GM13977 (cell line): Measurements from ENCODE around the gene NGB.

ENCODE experiments used
- DNase-seq: peaks from one replicate; pipeline ENCODE4 v3.0.0; 2012; ENCODE audit warnings: low spot score
- in situ Hi-C: fragments of 300-500 bp; cut with MboI; formaldehyde crosslinking; loops from one replicate; pipeline ENCODE4 v1.12.0; 2022; ENCODE audit warnings: low sequenced_read_pairs, low pct_unique_long_range_greater_than_20kb, mixed read lengths, inconsistent platforms; ENCODE audit not compliant: unreplicated experiment
- TF ChIP-seq, protein P1 (sequence below): IDR thresholded peaks from 2 replicates; pipeline ENCODE4 v1.5.1; 2012; ENCODE audit warnings: mild to moderate bottlenecking, control low read depth; ENCODE audit not compliant: insufficient read depth; ENCODE audit errors: extremely low read depth, missing control alignments

NGB gene

DNA sequence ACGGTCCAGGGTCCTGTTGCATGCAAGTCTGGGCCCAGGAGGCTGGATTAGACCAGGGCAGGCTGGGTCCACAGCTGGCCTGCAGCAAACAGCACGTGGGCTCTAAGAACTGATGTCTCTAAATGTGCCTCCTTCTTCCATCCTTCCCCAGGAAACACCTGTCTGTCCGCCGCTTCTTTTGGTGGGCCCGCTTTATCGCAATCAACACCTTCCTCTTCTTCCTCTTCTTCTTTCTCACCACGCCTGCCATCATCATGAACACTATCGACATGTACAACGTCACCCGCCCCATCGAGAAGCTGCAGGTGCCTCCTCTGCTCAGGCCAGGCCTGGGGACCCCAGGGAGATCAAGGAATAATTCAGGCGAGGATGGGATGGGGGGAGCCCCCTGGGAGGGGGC lies 28.3 kb downstream of the NGB start:
- no peak for DNase-seq
- TF ChIP-seq, protein P1, sequence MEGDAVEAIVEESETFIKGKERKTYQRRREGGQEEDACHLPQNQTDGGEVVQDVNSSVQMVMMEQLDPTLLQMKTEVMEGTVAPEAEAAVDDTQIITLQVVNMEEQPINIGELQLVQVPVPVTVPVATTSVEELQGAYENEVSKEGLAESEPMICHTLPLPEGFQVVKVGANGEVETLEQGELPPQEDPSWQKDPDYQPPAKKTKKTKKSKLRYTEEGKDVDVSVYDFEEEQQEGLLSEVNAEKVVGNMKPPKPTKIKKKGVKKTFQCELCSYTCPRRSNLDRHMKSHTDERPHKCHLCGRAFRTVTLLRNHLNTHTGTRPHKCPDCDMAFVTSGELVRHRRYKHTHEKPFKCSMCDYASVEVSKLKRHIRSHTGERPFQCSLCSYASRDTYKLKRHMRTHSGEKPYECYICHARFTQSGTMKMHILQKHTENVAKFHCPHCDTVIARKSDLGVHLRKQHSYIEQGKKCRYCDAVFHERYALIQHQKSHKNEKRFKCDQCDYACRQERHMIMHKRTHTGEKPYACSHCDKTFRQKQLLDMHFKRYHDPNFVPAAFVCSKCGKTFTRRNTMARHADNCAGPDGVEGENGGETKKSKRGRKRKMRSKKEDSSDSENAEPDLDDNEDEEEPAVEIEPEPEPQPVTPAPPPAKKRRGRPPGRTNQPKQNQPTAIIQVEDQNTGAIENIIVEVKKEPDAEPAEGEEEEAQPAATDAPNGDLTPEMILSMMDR, result no peak
- in situ Hi-C loops, result no loop called here

DNA sequence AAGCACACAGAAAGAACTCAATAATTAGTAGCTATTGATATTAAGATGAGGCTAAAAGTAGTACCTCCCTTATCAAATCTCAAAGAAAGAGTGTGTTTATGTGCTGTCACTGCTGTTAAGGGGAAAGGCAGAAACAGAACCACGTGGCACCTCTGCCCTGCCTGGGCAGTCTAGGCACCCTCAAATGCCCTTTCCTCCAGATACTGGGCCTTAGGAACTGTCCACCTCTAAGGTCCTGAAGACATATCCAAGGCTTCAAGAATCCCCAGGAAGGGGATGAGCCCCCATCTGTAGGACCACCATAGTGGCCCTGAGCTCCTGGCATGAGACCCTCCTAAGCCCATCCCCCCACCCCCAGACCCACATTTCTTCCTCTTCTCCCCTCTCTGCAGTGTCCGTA lies 29.1 kb downstream of the NGB start:
- in situ Hi-C loops, result no loop called here
- no peak for DNase-seq
- TF ChIP-seq, protein P1, result no peak

DNA sequence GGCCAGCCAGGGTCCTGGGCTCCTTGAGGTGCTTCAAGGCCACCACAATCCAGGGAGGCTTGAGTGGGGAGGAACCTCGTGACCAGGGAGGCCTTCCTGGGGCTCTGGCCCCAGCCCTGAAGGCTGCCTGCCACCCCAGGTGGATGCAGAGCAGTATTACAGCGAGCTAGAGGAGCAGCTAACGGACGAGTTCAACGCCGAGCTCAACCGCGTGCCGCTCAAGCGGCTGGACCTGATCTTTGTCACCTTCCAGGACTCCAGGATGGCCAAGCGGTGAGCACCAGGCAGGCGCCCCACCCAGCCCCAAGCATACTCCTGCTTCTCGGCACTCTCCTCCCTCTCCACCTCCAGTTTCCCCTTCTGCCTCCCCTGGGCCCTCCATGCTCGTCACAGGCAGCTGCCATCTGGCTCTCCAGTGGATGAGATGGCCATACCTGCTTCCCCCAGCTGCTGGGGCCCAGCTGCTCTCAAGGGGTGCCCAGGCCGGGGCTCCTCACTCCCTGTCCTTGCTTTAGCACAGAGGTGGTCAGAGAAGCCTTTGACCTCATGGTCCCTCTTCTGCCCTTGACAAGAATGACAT lies 30.6 kb downstream of the NGB start:
- TF ChIP-seq, protein P1, result no peak
- no peak for DNase-seq
- in situ Hi-C loops, result no loop called here

DNA sequence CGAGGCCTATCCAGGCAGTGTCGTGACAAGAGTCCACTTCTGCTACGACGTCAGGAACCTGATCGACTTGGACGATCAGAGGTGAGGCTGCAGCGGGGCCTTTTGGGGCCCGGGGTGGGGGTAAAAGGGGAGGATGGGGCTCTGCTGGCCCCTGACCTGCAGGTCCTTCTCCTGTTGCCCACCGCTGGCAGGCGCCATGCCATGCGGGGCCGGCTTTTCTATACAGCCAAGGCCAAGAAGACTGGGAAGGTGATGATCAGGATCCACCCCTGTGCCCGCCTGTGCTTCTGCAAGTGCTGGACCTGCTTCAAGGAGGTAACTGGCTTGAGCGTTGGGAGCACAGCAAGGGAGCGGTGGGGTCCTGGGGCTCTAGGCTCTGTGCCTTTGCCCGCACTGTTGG lies 31.6 kb downstream of the NGB start:
- TF ChIP-seq, protein P1, result no peak

DNA sequence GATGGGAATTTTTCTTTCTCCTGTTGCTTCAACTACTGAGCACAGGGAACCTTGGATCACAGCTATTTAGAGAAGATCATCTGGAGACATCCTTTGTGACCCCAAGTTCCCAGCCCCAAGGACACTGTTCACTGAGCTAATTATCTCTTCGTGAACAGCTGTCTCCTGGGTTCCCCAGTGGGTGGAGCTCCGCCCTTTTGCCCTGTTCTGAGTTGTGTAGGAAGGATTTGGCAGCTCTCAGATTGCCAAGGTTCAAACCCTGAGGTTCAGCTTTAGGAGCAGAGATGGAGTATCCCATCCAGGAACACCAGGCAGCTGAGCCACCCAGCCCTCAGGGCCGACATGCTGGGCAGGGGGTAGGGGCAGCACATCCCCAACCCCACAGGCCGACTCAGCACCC lies 32.0 kb downstream of the NGB start:
- TF ChIP-seq, protein P1, result no peak
- in situ Hi-C loops, result no loop called here
- DNase-seq, result no peak

More for the DNA sequence above, 31.6 kb downstream of the NGB start:
- DNase-seq, result no peak
- in situ Hi-C loops, result no loop called here

DNA sequence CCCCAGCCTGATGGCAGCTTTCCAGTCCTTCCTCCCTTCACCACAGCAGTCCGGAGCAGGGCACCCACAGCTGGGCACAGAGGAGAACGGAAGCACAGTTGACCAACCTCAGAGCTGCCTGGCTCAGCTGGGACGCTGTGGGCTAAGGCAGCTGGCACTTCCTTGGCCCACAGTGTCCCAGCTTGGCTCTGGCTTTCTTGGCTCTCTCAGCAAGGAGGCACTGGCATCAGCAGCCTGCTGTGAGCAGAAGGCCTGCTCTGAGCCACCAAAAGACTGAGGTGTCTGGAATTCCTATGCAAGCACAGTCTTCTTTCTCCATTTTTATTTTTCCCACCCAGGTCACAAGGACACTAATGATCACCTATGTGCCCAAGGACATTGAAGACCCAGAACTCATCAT lies 32.6 kb downstream of the NGB start:
- DNase-seq, result no peak
- in situ Hi-C loops, result no loop called here
- TF ChIP-seq, protein P1, result no peak

DNA sequence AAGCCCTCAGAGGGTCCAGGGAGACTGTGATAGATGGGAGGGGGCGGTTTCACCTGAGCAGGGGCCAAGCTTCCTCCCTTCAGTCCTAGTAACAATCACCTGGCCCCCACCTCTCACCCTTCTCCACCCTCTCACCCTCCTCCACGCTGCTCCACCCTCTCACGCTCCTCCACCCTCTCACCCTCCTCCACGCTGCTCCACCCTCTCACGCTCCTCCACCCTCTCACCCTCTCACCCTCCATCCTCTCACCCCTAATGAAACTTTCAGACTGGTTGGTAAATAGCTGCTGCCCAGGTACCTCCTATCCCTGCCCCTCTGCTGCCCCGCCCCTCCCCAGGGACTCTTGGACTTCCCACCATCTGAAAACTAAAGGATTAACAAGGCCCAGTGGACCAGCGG lies 34.2 kb downstream of the NGB start:
- in situ Hi-C loops, result no loop called here
- no peak for DNase-seq
- TF ChIP-seq, protein P1, result no peak
